NCI-H1417 treated with DMSO at 0.1 percent for 48 hours (cell line): Measurements from ENCODE around the gene GOLGA8O.
"Not testable (repeated sequence)": the region's sequence is repeated elsewhere in the genome, so short reads cannot be mapped to it uniquely, and the experiment has no call there.

Experiments used
- DNase-seq: peaks from one replicate; lab custom pipeline; 2025; lab: John Stamatoyannopoulos, UW

GOLGA8O gene, protein sequence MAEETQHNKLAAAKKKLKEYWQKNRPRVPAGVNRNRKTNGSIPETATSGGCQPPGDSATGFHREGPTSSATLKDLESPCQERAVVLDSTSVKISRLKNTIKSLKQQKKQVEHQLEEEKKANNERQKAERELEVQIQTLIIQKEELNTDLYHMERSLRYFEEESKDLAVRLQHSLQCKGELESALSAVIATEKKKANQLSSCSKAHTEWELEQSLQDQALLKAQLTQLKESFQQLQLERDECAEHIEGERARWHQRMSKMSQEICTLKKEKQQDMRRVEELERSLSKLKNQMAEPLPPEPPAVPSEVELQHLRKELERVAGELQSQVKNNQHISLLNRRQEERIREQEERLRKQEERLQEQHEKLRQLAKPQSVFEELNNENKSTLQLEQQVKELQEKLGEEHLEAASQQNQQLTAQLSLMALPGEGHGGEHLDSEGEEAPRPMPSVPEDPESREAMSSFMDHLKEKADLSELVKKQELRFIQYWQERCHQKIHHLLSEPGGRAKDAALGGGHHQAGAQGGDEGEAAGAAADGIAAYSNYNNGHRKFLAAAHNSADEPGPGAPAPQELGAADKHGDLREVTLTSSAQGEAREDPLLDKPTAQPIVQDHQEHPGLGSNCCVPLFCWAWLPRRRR

DNA sequence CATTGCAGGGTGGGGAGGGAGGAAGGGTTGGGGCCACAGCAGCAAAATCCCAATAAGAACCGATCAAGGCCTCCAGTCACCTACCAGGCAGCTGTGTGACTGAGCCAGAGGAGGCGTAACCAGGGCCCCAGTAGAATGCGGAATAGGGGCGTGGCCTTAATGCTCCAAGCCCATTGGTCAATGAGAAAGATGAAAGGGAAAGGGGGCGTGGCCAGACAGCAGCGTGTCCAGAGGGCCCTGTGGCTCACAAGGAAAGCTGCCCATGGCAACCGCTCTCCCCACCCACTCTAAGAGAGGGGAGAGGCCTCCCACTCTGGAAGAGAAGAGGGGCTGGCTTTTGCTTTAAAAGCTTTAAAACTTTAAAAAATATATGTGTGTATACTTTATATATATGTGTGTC, at the start of gene GOLGA8O:
TSS of gene GOLGA8O (minus strand) at position 101 of the 400 bp plus-strand sequence. CDS start at position 3, 98 bp downstream.
- DNase-seq, result not testable (repeated sequence)

DNA sequence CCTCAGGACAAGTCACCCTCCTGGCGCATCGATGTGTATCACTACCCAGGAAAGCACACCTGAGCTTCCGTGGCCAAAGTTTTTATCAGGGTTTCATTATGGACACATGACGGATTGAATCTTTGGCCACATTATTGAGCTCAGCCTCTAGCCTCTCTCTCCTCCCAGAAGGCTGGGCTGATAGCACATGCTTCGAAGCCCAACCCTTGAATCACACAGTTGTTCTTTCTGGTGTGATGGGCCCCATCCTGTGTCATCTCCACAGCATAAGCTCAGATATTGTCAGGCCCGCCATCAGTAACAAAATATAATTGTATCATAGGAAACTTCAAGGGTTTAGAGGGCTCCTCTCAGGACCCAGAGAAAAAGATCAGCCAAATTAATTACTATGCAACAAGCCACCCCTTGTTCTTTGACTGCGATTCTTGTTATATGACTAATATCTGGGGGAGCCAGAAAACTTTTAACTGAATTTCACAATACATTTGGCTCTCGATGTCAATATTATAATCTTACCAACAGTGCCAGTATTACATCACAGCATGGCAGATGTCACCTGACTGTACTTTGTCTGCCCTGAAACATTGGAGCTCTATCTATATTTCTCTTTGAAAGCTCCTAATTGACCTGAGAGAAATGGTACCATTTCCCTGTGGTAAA, 48.8 kb upstream of the GOLGA8O start:
- not testable (repeated sequence) for DNase-seq

DNA sequence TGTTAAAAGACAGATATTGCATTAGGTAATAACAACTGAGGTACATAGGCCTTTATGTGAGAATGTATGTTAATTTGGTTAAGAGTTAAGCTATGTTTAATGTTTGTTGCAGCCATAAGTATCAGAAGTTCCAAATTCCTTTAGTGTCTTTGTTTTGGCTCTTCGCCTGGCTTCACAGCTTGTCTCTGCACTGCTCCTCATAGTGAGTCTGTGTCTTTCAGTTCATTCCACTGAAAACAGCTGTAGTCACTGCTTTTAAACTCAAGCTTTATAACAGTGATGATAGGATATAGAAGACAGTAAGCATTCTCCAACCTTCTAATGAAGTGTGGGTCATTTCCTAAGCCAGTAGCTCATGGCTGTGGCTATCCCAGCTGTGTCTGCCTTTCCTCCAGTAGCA, 47.5 kb upstream of the GOLGA8O start:
- DNase-seq, result not testable (repeated sequence)

DNA sequence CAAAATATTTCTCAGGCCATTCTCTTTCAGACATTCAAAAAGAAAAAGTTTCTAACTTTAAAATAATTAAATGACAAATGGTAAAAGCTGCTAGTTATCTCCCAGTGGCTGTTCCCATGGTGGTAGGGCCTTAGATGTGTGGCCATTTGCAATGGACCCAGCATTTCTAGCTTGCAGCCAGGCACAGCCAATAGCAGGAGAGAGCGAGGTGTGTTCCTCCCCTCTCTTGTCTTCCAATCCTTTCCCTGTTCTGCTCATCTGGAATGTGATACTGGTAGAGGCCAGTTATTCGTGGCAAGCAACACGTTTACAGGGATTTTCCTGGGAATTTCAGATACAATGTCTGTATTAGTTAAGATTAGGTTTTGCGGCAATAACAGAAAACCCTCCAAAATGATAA, 37.3 kb upstream of the GOLGA8O start:
- DNase-seq, result not testable (repeated sequence)

DNA sequence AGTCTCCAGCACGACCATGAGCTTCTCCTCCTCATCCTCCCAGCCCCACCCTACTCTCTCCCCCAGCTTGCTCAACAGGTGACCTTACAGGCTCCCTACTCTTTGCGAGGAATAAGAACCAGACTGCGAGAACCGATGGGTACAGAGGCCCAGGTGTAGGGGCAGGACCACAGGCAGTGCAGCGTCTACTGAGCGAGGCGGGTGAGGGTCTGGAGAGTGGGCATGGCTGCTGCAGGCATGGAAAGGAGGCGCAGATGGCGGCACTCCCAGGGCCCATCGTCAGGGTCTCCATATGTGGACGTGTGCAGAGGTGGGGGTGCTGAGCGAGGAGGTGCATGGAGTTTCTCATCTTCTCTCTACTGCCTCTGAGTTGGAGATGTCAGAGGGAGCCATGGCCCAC, 31.0 kb upstream of the GOLGA8O start:
- DNase-seq, result not testable (repeated sequence)

DNA sequence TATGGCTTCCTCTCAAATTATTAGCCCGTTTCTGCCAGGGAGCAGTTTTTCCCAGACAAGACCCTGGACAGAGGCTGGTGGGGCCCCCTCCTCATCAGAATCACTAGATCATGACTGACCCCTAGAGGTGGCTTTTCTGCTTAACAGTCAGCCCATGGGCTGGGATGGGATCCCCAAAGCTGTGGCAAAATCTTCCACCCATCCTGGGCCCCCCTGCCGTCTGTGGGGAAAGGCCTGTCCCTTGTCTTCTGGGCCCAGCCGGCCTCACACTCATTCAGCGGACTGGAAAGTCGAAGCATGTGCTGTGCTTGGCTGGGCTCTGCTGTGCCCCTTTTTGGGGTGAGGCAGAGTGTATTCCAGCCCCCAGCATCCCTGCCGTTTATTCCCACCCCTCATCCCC, 27.9 kb upstream of the GOLGA8O start:
- DNase-seq, result not testable (repeated sequence)

DNA sequence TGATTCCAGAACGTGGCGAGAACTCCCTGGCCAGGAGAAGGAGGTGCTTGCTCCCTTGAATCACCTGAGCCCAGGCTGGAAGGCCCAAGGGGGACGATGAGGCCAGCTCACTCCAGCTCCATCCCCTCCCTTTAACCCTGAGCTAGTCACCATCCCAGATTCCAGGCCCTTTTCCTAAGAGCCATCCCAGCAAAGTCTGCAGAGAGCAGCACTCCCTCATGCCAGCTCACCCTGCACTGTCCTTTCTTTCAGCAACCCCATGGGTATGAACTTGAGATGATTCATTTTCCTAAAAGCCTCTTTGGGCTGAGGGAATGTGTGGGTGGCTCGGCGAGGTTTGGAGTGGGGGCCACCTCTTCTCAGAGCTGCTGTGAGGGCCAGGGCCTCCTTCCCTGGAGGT, 26.2 kb upstream of the GOLGA8O start:
- DNase-seq, result not testable (repeated sequence)

DNA sequence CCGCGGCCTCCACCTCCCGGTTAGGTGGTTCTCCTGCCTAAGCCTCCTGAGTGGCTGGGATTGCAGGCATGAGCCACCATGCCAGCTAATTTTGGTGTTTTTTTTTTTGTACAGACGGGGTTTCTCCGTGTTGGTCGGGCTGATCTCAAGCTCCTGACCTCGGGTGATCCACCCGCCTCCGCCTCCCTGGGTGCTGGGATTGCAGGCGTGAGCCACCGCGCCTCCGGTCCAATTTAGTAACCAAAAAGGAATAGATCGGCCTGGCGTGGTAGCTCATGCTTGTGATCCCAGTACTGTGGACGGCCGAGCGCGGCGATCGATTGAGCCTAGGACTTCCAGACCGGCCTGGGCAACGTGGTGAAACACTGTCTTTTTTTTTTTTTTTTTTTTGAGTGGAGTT, 12.6 kb upstream of the GOLGA8O start:
- not testable (repeated sequence) for DNase-seq

DNA sequence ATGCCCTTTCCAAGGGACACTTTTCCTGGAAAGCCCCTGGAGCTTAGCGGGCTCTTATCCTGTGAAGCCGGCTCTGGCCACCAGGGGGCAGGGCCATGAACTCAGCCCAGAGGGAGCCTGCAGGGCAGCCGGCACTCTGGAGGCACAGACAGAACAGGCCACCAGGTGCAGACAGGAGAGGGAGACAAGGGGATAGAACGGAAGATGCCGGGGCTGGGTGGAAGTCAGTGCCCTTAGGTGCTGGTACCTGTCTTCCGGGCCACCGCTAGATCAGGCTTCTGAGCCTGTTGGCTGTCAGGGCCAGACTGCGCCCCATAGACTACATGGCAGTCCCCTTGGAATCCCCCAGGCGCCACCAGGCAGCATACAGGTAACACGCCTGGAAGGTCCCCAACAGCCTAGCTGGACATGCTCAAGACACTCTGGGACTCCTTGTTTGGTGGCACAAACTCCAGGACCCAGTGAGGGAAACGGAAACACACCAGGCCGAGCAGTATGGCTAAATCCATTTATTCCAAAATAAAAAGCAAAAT, 14.9 kb downstream of the GOLGA8O start:
- DNase-seq, result not testable (repeated sequence)

DNA sequence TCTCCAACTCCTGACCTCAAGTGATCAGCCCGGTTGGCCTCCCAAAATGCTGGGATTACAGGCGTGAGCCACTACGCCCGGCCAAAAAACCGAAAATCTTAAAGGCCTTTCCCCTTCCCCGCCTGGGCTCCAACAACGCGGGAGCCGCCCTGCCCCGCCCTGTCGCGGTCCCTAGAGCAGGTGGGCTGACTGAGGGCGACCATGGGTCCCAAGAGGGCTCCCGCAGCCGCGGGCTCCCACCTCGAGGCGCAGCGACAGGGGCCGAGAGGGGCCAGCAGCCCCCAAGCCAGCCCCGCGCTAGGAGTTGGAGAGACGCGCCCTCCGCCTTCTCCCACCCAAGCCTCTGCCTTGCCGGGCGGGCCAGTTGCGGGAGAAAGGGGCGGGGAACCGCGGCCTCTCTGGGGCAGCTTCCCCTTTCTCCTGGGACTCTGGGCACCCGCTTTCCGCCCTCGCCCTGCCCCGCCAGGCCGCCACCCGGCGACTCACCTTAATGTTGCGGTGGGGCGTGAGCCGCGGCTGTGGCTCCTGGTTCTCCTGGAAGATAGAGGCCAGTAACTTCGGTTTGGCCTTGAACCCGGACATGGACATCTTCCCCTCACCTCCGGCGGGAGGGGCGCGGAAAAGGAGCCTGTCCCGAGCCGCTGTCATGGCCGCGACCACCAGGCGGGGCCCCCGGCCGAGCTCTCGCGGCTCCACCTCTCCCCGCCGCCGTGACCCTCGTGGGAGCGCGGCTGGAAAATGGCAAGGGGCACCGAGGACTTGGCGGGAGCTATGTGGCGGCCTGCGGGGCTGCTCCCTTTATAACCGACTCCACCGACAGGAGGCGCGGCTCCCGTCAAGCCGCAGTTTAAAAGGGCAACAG, 21.1 kb downstream of the GOLGA8O start:
- DNase-seq, result not testable (repeated sequence)

DNA sequence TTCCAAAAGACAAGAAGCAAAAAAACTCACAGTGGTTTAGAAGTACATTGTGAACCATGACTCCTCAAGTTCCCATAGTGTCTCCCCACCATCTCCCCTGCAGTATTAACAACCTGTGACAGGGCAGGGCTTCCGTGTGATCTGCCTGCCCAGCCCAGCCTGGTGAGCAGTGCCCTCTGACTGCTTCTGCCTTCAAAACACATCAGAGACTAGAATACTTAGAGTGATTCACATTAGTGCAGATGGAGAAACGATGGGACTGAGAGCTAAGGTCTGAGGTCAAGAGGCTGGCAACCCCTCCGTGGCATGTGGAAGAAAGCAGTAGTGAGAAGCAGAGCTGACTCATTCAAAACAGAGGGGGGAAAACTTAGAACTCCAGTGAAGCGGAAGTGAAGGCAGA, 27.8 kb downstream of the GOLGA8O start:
- DNase-seq, result not testable (repeated sequence)

DNA sequence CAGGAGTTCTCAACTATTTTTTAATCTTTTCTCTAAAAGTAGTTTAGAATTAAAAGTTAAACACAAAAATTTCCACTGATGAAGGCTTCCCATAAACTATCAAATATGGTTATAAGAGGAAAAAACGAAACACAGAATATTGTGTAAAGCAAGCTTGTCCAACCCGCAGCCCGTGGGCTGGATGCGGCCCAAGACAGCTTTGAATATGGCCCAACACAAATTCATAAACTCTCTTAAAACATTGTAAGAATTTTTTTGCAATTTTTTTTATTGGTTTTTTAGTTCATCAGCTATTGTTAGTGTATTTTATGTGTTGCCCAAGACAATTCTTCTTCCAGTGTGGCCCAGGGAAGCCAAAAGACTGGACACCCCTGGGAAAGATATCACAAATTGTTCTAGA, 28.9 kb downstream of the GOLGA8O start:
- DNase-seq, result not testable (repeated sequence)

DNA sequence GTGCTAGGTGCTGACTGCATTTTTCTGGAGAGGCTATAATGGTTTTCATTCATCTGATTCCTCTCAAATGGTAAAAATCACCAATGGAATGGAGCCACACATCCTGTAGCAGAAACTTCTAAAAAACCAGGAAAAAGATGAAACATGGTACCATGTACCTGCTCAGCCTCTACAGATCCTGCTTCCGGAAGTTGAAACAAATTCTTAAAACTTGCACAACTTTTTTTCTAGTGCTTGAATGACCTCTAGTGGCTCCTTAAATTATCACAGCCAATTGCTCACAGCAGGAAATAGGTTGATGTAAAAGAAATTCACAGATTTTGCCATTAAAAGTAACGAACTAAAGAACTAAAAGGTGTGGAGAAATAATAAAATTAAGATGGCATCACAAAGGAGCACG, 47.5 kb downstream of the GOLGA8O start:
- not testable (repeated sequence) for DNase-seq

DNA sequence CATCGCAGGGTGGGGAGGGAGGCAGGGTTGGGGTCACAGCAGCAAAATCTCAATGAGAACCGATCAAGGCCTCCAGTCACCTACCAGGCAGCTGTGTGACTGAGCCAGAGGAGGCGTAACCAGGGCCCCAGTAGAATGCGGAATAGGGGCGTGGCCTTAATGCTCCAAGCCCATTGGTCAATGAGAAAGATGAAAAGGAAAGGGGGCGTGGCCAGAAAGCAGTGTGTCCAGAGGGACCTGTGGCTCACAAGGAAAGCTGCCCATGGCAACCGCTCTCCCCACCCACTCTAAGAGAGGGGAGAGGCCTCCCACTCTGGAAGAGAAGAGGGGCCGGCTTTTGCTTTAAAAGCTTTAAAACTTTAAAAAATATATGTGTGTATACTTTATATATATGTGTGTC, 52.2 kb downstream of the GOLGA8O start, which contains the start of gene GOLGA8K:
TSS of gene GOLGA8K (minus strand) at position 101 of the 400 bp plus-strand sequence. CDS start at position 3, 98 bp downstream.
- DNase-seq, result not testable (repeated sequence)

DNA sequence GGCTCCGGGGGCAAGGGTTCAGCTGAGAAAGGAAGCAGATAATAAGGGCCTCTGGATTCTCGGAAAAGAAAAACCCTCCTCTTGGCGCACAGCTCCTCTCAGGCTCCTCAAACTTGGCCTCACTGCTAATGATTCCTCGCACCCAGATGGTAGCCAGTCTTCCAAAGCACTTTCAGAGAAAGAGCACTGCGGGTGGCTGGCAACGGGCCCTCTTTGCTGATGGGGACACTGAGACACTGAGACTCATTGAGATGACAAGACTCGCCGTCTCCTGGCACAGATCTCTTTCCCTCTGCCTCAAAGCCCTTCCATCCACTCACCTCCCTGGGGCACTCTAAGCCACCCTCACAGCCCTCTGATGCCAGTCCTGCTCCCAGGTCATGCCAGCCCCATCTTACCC, 58.9 kb downstream of the GOLGA8O start:
- DNase-seq, result not testable (repeated sequence)
